OCI-LY1 (cell line): Measurements from ENCODE around the gene VSIG4.

Experiments
- H2AFZ ChIP-seq: fragments of 200-600 bp; sonication (generic), shearing (Covaris generic); 2 replicates; pipeline ENCODE4 v1.6.0; 2014; ENCODE audit warnings: antibody characterized with exemption, mild to moderate bottlenecking, low read length
- H3F3A ChIP-seq: fragments of 200-600 bp; sonication (generic), shearing (Covaris generic); 2 replicates; pipeline ENCODE4 v1.6.0; 2014; ENCODE audit warnings: mild to moderate bottlenecking, antibody characterized with exemption, low read length, moderate library complexity; ENCODE audit not compliant: insufficient read depth
- H3K27ac ChIP-seq: fragments of 200-600 bp; sonication (generic); 2 replicates; pipeline ENCODE4 v1.5.1; 2014; ENCODE audit warnings: low read length, mixed run types, mild to moderate bottlenecking, low read depth; ENCODE audit not compliant: poor library complexity, severe bottlenecking
- H3K27me3 ChIP-seq: fragments of 200-600 bp; sonication (generic); 2 replicates; pipeline ENCODE4 v1.6.0; 2014; ENCODE audit warnings: antibody characterized with exemption, mild to moderate bottlenecking, low read length, moderate library complexity; ENCODE audit not compliant: insufficient read depth
- H3K36me3 ChIP-seq: fragments of 200-600 bp; sonication (generic); 2 replicates; pipeline ENCODE4 v1.6.1; 2014; ENCODE audit warnings: mild to moderate bottlenecking, antibody characterized with exemption, low read length, moderate library complexity, mixed read lengths; ENCODE audit not compliant: insufficient read depth
- H3K4me1 ChIP-seq: fragments of 200-600 bp; sonication (generic); 2 replicates; pipeline ENCODE4 v1.5.1; 2014; ENCODE audit warnings: mild to moderate bottlenecking, low read length, moderate library complexity; ENCODE audit not compliant: insufficient read depth, severe bottlenecking
- H3K4me2 ChIP-seq: fragments of 200-600 bp; sonication (generic), shearing (Covaris generic); 2 replicates; pipeline ENCODE4 v1.6.1; 2014; ENCODE audit warnings: low read length
- H3K4me3 ChIP-seq: fragments of 200-600 bp; sonication (generic); 2 replicates; pipeline ENCODE4 v1.5.1; 2014; ENCODE audit warnings: low read length, low read depth, mild to moderate bottlenecking, mixed read lengths; ENCODE audit not compliant: poor library complexity, severe bottlenecking
- H3K79me2 ChIP-seq: fragments of 200-600 bp; shearing (Covaris generic); 2 replicates; pipeline ENCODE4 v1.6.1; 2016; ENCODE audit warnings: mixed run types, low read length, mixed read lengths; ENCODE audit not compliant: insufficient read depth
- H3K9ac ChIP-seq: fragments of 200-600 bp; sonication (generic), shearing (Covaris generic); 2 replicates; pipeline ENCODE4 v1.6.1; 2014; ENCODE audit warnings: mild to moderate bottlenecking, low read length, mixed read lengths
- H3K9me2 ChIP-seq: fragments of 200-600 bp; sonication (generic), shearing (Covaris generic); 2 replicates; pipeline ENCODE4 v1.6.1; 2014; ENCODE audit warnings: low read depth, mild to moderate bottlenecking, low read length, mixed read lengths
- H3K9me3 ChIP-seq: fragments of 200-600 bp; shearing (Covaris generic); 2 replicates; pipeline ENCODE4 v1.6.1; 2014; ENCODE audit warnings: low read length, mixed read lengths
- H4K20me1 ChIP-seq: fragments of 200-600 bp; sonication (generic), shearing (Covaris generic); 2 replicates; pipeline ENCODE4 v1.6.0; 2016; ENCODE audit warnings: mild to moderate bottlenecking, low read length; ENCODE audit not compliant: insufficient read depth
- EZH2 ChIP-seq: fragments of 200-600 bp; sonication (generic), shearing (Covaris generic); IDR thresholded peaks from 2 replicates; pipeline ENCODE4 v1.8.0; 2017; ENCODE audit warnings: borderline replicate concordance, mixed run types, mild to moderate bottlenecking, antibody characterized with exemption, low read length, moderate library complexity, mixed read lengths
- TF ChIP-seq, protein P1 (sequence below): fragments of 200-600 bp; sonication (generic), shearing (Covaris generic); IDR thresholded peaks from 2 replicates; pipeline ENCODE4 v1.5.1; 2017; ENCODE audit warnings: mild to moderate bottlenecking, antibody characterized with exemption, low read length, moderate library complexity, mixed read lengths

Gene VSIG4

DNA sequence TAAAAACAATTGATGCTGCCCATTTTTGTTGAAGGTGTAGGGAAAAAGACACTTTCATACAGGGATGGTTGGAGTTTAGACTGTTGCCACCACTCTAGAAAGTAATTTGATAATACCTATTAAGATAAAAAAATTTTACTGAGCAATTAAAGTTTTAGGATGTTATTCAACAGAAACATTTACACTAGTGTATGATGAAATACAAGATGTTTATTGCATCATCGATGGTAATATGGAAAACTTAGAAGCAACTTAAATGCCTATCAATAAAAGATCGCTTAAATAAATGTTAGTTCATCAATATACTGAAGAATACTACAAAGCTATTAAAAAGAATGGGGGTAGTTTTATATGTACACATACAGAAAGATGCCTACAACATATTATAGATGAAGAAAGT is 9.2 kb upstream of the VSIG4 start:
- Histone ChIP-seq H2AFZ (no peak overlapping the region), H3K79me2 (no peaks in the 10 kb centered on the region), H3K27ac (no peak overlapping the region)

DNA sequence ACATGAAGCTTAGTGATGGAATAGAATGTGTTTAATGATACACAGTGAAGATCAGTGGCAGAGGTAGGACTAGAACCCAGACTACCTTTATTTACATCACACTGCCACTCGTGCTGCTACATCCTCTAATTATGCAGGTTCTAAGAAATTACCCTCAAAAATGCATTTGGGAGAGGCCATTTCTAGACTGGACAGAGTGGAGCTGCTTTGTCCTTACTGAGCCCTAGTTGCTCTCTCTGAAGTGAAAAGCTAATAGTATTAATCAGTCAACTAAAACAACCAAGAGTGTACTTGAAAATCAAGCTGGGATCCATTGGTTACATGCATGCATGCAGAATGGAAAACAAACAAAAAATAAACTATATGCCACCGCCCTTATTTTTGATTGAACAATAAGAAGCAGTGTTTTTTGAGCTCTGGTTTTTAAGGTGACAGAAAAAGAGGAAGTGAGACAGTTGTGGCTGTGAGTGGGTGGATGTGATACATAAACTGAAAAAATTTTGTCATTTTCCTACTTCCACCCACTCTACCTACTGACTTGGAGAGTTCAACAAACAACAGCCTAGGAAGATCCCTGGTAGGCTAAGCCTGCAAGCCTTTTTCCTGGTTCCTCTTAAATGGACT is 6.8 kb upstream of the VSIG4 start:
- Histone ChIP-seq H3F3A (no peaks in the 10 kb centered on the region), H2AFZ (no peak overlapping the region), H3K9ac (no peak overlapping the region), H3K4me3 (no peak overlapping the region), H3K79me2 (no peaks in the 10 kb centered on the region), H3K9me3 (no peaks in the 10 kb centered on the region), H3K4me1 (peaks cover 25% of the 10 kb centered on the region), H3K36me3 (no peaks in the 10 kb centered on the region), H4K20me1 (no peaks in the 10 kb centered on the region), H3K9me2 (no peaks in the 10 kb centered on the region), H3K27ac (peak overlapping the region; percentile 76), H3K4me2 (peak overlapping the region; percentile 47), H3K27me3 (no peaks in the 10 kb centered on the region)
- TF ChIP-seq, protein P1, sequence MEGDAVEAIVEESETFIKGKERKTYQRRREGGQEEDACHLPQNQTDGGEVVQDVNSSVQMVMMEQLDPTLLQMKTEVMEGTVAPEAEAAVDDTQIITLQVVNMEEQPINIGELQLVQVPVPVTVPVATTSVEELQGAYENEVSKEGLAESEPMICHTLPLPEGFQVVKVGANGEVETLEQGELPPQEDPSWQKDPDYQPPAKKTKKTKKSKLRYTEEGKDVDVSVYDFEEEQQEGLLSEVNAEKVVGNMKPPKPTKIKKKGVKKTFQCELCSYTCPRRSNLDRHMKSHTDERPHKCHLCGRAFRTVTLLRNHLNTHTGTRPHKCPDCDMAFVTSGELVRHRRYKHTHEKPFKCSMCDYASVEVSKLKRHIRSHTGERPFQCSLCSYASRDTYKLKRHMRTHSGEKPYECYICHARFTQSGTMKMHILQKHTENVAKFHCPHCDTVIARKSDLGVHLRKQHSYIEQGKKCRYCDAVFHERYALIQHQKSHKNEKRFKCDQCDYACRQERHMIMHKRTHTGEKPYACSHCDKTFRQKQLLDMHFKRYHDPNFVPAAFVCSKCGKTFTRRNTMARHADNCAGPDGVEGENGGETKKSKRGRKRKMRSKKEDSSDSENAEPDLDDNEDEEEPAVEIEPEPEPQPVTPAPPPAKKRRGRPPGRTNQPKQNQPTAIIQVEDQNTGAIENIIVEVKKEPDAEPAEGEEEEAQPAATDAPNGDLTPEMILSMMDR, result no peak
- TF ChIP-seq EZH2, result no peak

More for the DNA sequence above, 9.2 kb upstream of the VSIG4 start:
- no peak overlapping the region for H3K4me2 ChIP-seq
- H4K20me1 ChIP-seq, result no peaks in the 10 kb centered on the region
- no peaks in the 10 kb centered on the region for H3K9me2 ChIP-seq
- TF ChIP-seq EZH2, result no peak
- TF ChIP-seq, protein P1, result no peak
- H3K9ac ChIP-seq, result no peak overlapping the region
- H3K4me1 ChIP-seq, result peaks cover 25% of the 10 kb centered on the region
- H3K27me3 ChIP-seq, result no peaks in the 10 kb centered on the region
- no peaks in the 10 kb centered on the region for H3K9me3 ChIP-seq
- H3K4me3 ChIP-seq, result no peak overlapping the region
- no peaks in the 10 kb centered on the region for H3K36me3 ChIP-seq
- H3F3A ChIP-seq, result no peaks in the 10 kb centered on the region

DNA sequence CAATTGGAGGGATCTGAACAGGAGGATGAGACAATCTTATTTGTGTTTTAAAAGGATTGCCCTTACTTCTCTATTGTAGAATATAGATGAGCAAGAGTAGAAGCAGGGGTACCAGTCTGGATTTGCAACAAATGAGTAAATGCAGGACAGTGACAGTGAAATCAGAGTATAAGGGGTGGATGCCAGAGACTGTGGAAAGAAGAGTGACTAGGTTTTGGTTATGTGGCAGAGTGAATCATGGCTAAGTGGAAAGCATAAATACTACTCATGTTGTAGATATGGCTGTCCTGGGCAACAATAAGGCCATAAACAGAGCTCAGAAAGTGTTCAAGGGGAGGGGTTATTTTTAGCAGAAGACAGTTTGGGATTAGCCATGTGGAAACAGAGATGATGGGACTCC is 6.0 kb upstream of the VSIG4 start:
- Histone ChIP-seq H3K9ac (no peak overlapping the region), H3K79me2 (no peaks in the 10 kb centered on the region), H3K4me3 (no peak overlapping the region), H4K20me1 (no peaks in the 10 kb centered on the region), H3K4me1 (peaks cover 25% of the 10 kb centered on the region), H3K9me3 (no peaks in the 10 kb centered on the region), H3K36me3 (no peaks in the 10 kb centered on the region), H3K27ac (peak overlapping the region; percentile 76), H2AFZ (no peak overlapping the region), H3K4me2 (no peak overlapping the region), H3K9me2 (no peaks in the 10 kb centered on the region), H3F3A (no peaks in the 10 kb centered on the region), H3K27me3 (no peaks in the 10 kb centered on the region)
- TF ChIP-seq, protein P1, result no peak
- no peak for TF ChIP-seq EZH2
